ENCODE measurements around the gene SUPV3L1.
"Not testable (repeated sequence)": the region's sequence is repeated elsewhere in the genome, so short reads cannot be mapped to it uniquely, and the experiment has no call there.

Gene SUPV3L1

GRCh38 chr10:69232736-69233480 lies 52.9 kb downstream of the SUPV3L1 start:
- DNase-seq, result no peak

- no peak for DNase-seq
Measured at GRCh38 chr10:69234447-69234846, 54.4 kb downstream of the SUPV3L1 start.

GRCh38 chr10:69237528-69238159 lies 57.6 kb downstream of the SUPV3L1 start:
- peak; percentile 94 to 95 for DNase-seq

GRCh38 chr10:69239136-69239535 lies 59.1 kb downstream of the SUPV3L1 start:
- no peak for DNase-seq

- DNase-seq, result no peak
Measured at GRCh38 chr10:69239816-69240434, 59.9 kb downstream of the SUPV3L1 start.

- DNase-seq, result no peak
Measured at GRCh38 chr10:69240455-69240854, 60.4 kb downstream of the SUPV3L1 start.

- DNase-seq, result no peak
Measured at GRCh38 chr10:69241575-69241974, 61.5 kb downstream of the SUPV3L1 start.

- no peak for DNase-seq
Measured at GRCh38 chr10:69242040-69242851, 62.2 kb downstream of the SUPV3L1 start.

GRCh38 chr10:69242852-69243212 lies 62.8 kb downstream of the SUPV3L1 start:
- DNase-seq, result no peak

GRCh38 chr10:69243817-69244216 lies 63.8 kb downstream of the SUPV3L1 start:
- DNase-seq, result no peak

- DNase-seq, result no peak
Measured at GRCh38 chr10:69246036-69246435, 66.0 kb downstream of the SUPV3L1 start.

GRCh38 chr10:69246581-69247312 lies 66.7 kb downstream of the SUPV3L1 start:
- no peak for DNase-seq

- DNase-seq, result no peak
Measured at GRCh38 chr10:69247313-69247710, 67.3 kb downstream of the SUPV3L1 start.

GRCh38 chr10:69248117-69248730 lies 68.2 kb downstream of the SUPV3L1 start:
- no peak for DNase-seq

- DNase-seq, result no peak
Measured at GRCh38 chr10:69250041-69250440, 70.0 kb downstream of the SUPV3L1 start.

GRCh38 chr10:69251417-69251816 lies 71.4 kb downstream of the SUPV3L1 start:
- DNase-seq, result not testable (repeated sequence)

- no peak for DNase-seq
Measured at GRCh38 chr10:69253171-69253570, 73.1 kb downstream of the SUPV3L1 start.

- no peak for DNase-seq
Measured at GRCh38 chr10:69254877-69255276, 74.8 kb downstream of the SUPV3L1 start.
